Erythroblast (primary cell): ENCODE data around the gene CACTIN.

Source experiments
- DNase-seq, 2 experiments: peaks; one replicate each; lab custom pipeline; 2025; lab: John Stamatoyannopoulos, UW
- GATA1 ChIP-seq: IDR thresholded peaks from 2 replicates; pipeline ENCODE4 v1.6.1; 2011; ENCODE audit warnings: low read depth, mild to moderate bottlenecking, control low read depth, low read length, moderate library complexity
- POLR2A ChIP-seq: IDR thresholded peaks from 2 replicates; pipeline ENCODE4 v1.6.1; 2011; ENCODE audit warnings: mild to moderate bottlenecking, low read length

The CACTIN gene

GRCh38 chr19:3565139-3565538, 61.5 kb downstream of the CACTIN start:
- no peak for DNase-seq
- TF ChIP-seq GATA1 (no peak), POLR2A (no peak)

- no peak for DNase-seq
- TF ChIP-seq GATA1 (no peak), POLR2A (no peak)
Observed at GRCh38 chr19:3563709-3564524, 62.7 kb downstream of the CACTIN start.
